GM19463 (cell line): ENCODE results near the gene MMEL1.

ENCODE experiments used
- ATAC-seq: cut with Tn5 transposase; IDR thresholded peaks from one replicate; pipeline ENCODE4 v1.9.1; 2021; ENCODE audit warnings: mild to moderate bottlenecking, moderate library complexity; ENCODE audit not compliant: unreplicated experiment

MMEL1 gene

GRCh38 chr1:2606881-2607621 lies 25.8 kb downstream of the MMEL1 start:
- no peak for ATAC-seq

GRCh38 chr1:2606396-2606880 lies 26.4 kb downstream of the MMEL1 start:
- no peak for ATAC-seq

GRCh38 chr1:2605509-2606395 lies 27.1 kb downstream of the MMEL1 start:
- ATAC-seq: no peak

GRCh38 chr1:2604844-2605508 lies 27.8 kb downstream of the MMEL1 start:
- no peak for ATAC-seq

GRCh38 chr1:2604156-2604843 lies 28.5 kb downstream of the MMEL1 start:
- no peak for ATAC-seq

GRCh38 chr1:2603521-2604155 lies 29.2 kb downstream of the MMEL1 start:
- ATAC-seq: no peak

- no peak for ATAC-seq
Measured at GRCh38 chr1:2602866-2603520, 29.8 kb downstream of the MMEL1 start.

- ATAC-seq: no peak
Measured at GRCh38 chr1:2602311-2602835, 30.4 kb downstream of the MMEL1 start.

GRCh38 chr1:2601721-2602303 lies 31.0 kb downstream of the MMEL1 start:
- ATAC-seq: no peak

- ATAC-seq: no peak
Measured at GRCh38 chr1:2598329-2598931, 34.4 kb downstream of the MMEL1 start.

- no peak for ATAC-seq
Measured at GRCh38 chr1:2597441-2598328, 35.1 kb downstream of the MMEL1 start.

GRCh38 chr1:2596530-2597333 lies 36.1 kb downstream of the MMEL1 start:
- no peak for ATAC-seq

GRCh38 chr1:2595812-2596529 lies 36.8 kb downstream of the MMEL1 start:
- ATAC-seq: no peak

- no peak for ATAC-seq
Measured at GRCh38 chr1:2595261-2595811, 37.5 kb downstream of the MMEL1 start.

- ATAC-seq: no peak
Measured at GRCh38 chr1:2594641-2595131, 38.1 kb downstream of the MMEL1 start.
